Caki2 (cell line): ENCODE measurements around the gene LACTBL1. TPM values are rescaled to one million over a fixed set of nuclear protein-coding genes. Genes with fewer than 3 reads are reported as not detected.

Source experiments
- DNase-seq: peaks from one replicate; pipeline ENCODE4 v3.0.0-alpha.2; 2015; ENCODE audit warnings: low read depth
- in situ Hi-C: cut with HindIII; loops from 2 replicates; pipeline ENCODE4 v1.10.0; 2016; ENCODE audit warnings: low sequenced_read_pairs, low pct_unique_long_range_greater_than_20kb, mixed read lengths
- total RNA-seq: library from RNA; depleted of rRNA; stranded (reverse); fragments of >200 nt; shearing (Covaris generic); gene quantifications from 2 replicates; pipeline ENCODE4 v1.2.3, GENCODE V29; 2014; ENCODE audit warnings: low replicate concordance

LACTBL1 gene
- total RNA-seq, 1 experiment from 2014 or later = not detected

- in situ Hi-C loops = no loop called here
- DNase-seq = no peak
Measured at GRCh38 chr1:22919341-22920025, 53.2 kb downstream of the LACTBL1 start.

DNA sequence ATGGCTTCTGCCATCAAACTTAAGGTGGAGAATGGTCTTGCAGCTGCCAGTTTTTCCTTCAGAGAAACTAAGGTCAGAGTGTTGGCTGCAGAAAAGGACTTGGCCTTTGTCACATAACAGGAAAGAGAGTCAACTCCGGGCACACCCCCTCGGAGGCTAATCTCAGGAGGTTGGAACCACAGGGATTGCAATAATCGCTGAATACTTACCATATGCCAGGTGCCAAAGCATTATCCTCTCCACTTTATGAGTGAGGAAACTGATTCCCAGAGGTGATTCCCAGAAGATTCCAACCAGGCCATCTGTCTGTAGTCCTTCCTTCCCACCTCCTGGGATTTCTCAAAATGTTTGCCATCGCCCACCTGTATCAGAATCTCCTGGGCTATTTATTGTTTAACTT, 54.0 kb downstream of the LACTBL1 start:
- DNase-seq = no peak
- in situ Hi-C loops = no loop called here

DNA sequence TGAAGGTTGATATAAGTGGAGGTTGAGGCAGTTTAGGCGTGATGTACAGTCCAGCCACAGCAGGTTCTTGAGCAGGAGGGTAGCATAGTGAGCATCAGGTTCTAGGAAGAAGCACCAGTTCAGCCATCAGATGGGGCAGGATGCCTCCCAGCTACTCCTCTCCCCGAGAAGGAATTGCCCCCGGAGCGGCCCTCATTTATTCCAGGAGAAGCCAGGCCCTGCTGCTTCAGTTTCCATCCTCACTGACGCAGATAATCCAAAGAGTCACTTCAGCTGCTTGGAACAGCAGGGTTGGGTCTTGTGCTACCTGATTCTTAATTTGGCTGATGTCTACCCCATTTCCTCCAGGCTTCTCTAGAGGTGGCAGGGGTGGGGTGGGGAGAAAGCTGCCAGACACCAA, 54.7 kb downstream of the LACTBL1 start:
- in situ Hi-C loops = no loop called here
- no peak for DNase-seq

GRCh38 chr1:22916471-22916820, 56.2 kb downstream of the LACTBL1 start:
- peak; percentile 9 for DNase-seq
- in situ Hi-C loops = no loop called here

- no peak for DNase-seq
- in situ Hi-C loops = no loop called here
Measured at GRCh38 chr1:22915816-22916470, 56.7 kb downstream of the LACTBL1 start.

DNA sequence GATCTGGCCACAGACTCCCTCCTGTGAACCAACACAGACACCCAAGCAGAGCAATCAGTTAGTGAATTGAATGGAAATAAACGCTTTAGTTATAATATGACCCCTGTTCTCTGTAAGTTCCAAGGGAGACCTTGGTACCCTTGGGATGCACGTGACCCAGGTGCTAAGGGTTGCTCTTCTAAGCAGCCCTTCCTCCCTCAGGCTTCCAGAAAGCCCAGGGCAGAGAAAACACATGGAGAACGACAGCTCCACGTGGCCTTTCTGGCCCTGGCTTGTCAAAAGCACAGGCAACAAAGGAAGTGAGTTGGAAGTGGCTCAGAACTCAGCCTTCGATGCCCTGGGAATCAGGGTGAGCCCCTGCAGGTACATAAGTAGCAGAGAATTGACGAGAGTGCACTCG, 57.4 kb downstream of the LACTBL1 start:
- DNase-seq = no peak
- in situ Hi-C loops = no loop called here

- DNase-seq = no peak
- in situ Hi-C loops = no loop called here
Measured at GRCh38 chr1:22914633-22915217, 57.9 kb downstream of the LACTBL1 start.

- in situ Hi-C loops = no loop called here
- no peak for DNase-seq
Measured at GRCh38 chr1:22914156-22914555, 58.5 kb downstream of the LACTBL1 start.

DNA sequence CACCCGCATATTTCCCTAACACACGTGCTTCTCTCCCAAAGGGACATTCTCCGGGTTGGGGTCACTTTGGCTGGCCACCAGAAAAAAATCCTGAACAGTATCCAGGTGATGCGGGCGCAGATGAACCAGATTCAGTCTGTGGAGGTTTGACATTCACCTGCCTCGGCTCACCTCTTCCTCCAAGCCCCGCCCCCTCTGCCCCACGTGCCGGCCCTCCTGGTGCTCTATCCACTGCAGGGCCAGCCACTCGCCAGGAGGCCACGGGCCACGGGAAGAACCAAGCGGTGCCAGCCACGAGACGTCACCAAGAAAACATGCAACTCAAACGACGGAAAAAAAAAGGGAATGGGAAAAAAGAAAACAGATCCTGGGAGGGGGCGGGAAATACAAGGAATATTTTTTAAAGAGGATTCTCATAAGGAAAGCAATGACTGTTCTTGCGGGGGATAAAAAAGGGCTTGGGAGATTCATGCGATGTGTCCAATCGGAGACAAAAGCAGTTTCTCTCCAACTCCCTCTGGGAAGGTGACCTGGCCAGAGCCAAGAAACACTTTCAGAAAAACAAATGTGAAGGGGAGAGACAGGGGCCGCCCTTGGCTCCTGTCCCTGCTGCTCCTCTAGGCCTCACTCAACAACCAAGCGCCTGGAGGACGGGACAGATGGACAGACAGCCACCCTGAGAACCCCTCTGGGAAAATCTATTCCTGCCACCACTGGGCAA, 59.1 kb downstream of the LACTBL1 start:
- in situ Hi-C loops = no loop called here
- DNase-seq = no peak

DNA sequence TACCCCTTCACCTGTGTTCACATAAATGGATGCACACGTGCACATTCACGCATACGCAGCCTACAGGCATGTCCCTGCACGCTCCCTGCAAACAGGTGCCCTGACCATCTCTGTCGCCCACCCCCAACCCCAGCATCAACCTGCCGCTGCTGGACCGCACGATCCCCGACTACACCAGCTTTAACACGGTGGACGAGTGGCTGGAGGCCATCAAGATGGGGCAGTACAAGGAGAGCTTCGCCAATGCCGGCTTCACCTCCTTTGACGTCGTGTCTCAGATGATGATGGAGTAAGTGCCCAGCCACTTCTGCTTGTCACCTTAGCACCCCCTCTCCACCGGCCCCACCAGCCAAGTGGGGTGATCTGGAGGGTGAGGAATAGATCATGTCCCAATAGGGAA, 60.4 kb downstream of the LACTBL1 start:
- in situ Hi-C loops = no loop called here
- DNase-seq = no peak

- no peak for DNase-seq
- in situ Hi-C loops = no loop called here
Measured at GRCh38 chr1:22910986-22911651, 61.5 kb downstream of the LACTBL1 start.

GRCh38 chr1:22910286-22910685, 62.4 kb downstream of the LACTBL1 start:
- in situ Hi-C loops = no loop called here
- DNase-seq = no peak

DNA sequence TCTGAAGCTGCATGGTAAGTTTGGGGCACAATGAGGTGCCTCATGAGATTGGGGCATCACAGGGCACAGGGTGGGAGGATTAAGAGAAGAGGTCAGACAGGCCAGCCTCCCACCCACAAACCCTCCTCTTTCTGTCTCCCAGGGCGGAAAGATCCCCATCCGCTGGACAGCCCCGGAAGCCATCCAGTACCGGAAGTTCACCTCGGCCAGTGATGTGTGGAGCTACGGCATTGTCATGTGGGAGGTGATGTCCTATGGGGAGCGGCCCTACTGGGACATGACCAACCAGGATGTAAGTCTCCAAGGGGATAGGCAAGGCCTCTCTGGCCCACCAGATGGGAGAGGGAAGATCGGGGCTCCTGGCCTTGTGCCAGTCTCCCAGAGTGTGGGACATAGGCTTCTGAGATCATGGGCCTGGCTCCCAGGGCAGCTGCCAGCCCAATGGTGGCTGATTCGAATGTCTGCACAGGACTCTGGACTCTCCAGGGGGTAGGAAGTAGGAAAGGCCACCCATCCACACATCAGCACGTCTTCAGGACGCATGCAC, 63.7 kb downstream of the LACTBL1 start:
- in situ Hi-C loops = no loop called here
- DNase-seq = no peak

- DNase-seq = no peak
- in situ Hi-C loops = no loop called here
Measured at GRCh38 chr1:22907528-22907927, 65.1 kb downstream of the LACTBL1 start.

DNA sequence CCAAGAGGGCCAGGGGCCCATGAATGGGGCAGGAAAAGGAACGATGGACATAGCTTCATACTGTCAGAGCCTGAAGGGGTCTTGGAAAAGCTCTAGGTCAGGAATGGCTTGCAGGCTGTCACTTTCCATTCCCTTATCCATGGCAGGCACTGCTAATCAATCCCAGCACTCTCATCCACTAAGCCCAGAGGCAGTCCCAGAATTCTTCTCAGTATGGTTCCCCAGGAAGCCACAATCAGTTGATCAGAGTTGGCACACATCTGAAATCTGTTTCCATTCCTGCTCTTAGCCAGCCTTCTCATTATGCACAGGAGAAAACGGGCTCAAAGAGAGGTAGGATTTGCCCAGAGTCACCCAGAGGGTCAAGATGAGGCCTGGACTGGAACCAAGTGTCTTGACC, 65.7 kb downstream of the LACTBL1 start:
- no peak for DNase-seq
- in situ Hi-C loops = no loop called here

- DNase-seq = no peak
- in situ Hi-C loops = no loop called here
Measured at GRCh38 chr1:22903113-22903512, 69.6 kb downstream of the LACTBL1 start.
